ENCODE results near the gene PDE4D. TPM values are rescaled to one million over a fixed set of nuclear protein-coding genes. Genes with fewer than 3 reads are reported as not detected.
A peak's percentile ranks its signal among the peaks of the same experiment; 100 is the strongest.
"Not testable (repeated sequence)": the region's sequence is repeated elsewhere in the genome, so short reads cannot be mapped to it uniquely, and the experiment has no call there.

Gene PDE4D
- polyA plus RNA-seq, 6 donors from 2014 or later: 4.1 to 20.0 (median 12.9) TPM

GRCh38 chr5:59600998-59601397 lies 292.5 kb downstream of the PDE4D start:
- peaks cover 0 to 2% (median 0%) of the 10 kb centered on the region in 7 donors for H3K9me3 Mint-ChIP-seq
- ATAC-seq (ENCODE audit: low read depth in 2 of 2): no peak
- DNase-seq: no peak
- H3K27ac Mint-ChIP-seq: peak overlapping the region in 4 of 6 donors; percentile 15 to 86 (median 42)
- no peaks in the 10 kb centered on the region for H3K27me3 Mint-ChIP-seq
- H3K4me1 Mint-ChIP-seq: peaks cover 15 to 23% (median 21%) of the 10 kb centered on the region in 3 donors
- H3K36me3 Mint-ChIP-seq: no peaks in the 10 kb centered on the region
- H3K4me3 Mint-ChIP-seq: no peak overlapping the region

GRCh38 chr5:59600153-59600552 lies 293.4 kb downstream of the PDE4D start:
- Mint-ChIP-seq H3K4me3 (no peak overlapping the region), H3K36me3 (no peaks in the 10 kb centered on the region), H3K4me1 (peaks cover 15 to 23% (median 21%) of the 10 kb centered on the region in 3 donors), H3K9me3 (peaks cover 0 to 2% (median 0%) of the 10 kb centered on the region in 7 donors), H3K27ac (peak overlapping the region in 1 of 6 donors; percentile 53), H3K27me3 (no peaks in the 10 kb centered on the region)
- DNase-seq (no peak), ATAC-seq (ENCODE audit: low read depth in 2 of 2) (no peak)

DNA sequence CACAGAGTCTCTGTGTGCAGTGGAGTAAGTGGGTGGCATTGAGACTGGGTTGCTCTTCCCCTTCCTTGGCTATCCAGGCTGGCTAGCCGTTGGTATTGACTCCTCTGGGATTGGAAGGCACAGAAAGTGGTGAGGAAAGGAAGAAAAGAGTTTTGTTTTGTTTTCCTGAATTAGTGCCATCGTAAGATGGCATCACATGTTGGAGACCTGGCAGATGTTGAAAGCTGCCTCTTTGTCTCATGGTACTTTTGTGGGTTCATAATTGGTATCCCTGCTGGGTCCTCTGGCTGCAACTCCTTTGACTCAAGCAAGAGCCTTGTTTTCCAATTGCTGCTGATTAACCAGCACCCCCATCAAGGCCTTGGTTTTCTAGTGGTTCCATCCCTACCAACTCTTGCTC lies 293.8 kb downstream of the PDE4D start:
- H3K27ac Mint-ChIP-seq: no peak overlapping the region
- ATAC-seq (ENCODE audit: low read depth in 2 of 2) (no peak), DNase-seq (no peak)
- H3K4me3 Mint-ChIP-seq: peak overlapping the region in 1 of 8 donors; percentile 23
- peaks cover 0 to 2% (median 0%) of the 10 kb centered on the region in 7 donors for H3K9me3 Mint-ChIP-seq
- no peaks in the 10 kb centered on the region for H3K27me3 Mint-ChIP-seq
- H3K4me1 Mint-ChIP-seq: peaks cover 15 to 23% (median 21%) of the 10 kb centered on the region in 3 donors
- H3K36me3 Mint-ChIP-seq: no peaks in the 10 kb centered on the region

GRCh38 chr5:59598547-59598874 lies 295.0 kb downstream of the PDE4D start:
- Mint-ChIP-seq H3K4me1 (peaks cover 15 to 23% (median 21%) of the 10 kb centered on the region in 3 donors), H3K36me3 (no peaks in the 10 kb centered on the region), H3K9me3 (peaks cover 0 to 5% (median 0%) of the 10 kb centered on the region in 7 donors), H3K27ac (peak overlapping the region in 4 of 6 donors; percentile 21 to 92 (median 53)), H3K27me3 (no peaks in the 10 kb centered on the region), H3K4me3 (peak overlapping the region in 5 of 8 donors; percentile 32 to 84 (median 76))
- ATAC-seq (ENCODE audit: low read depth in 2 of 2) (no peak), DNase-seq (no peak)

- H3K4me1 Mint-ChIP-seq: peaks cover 15 to 23% (median 22%) of the 10 kb centered on the region in 3 donors
- H3K4me3 Mint-ChIP-seq: peak overlapping the region in 5 of 8 donors; percentile 32 to 84 (median 76)
- H3K36me3 Mint-ChIP-seq: no peaks in the 10 kb centered on the region
- H3K27me3 Mint-ChIP-seq: no peaks in the 10 kb centered on the region
- no peak for ATAC-seq (ENCODE audit: low read depth in 2 of 2)
- H3K27ac Mint-ChIP-seq: peak overlapping the region in 2 of 6 donors; percentile 43 to 92
- peaks cover 0 to 5% (median 0%) of the 10 kb centered on the region in 7 donors for H3K9me3 Mint-ChIP-seq
- no peak for DNase-seq
Measured at GRCh38 chr5:59597690-59598546, 295.6 kb downstream of the PDE4D start.

DNA sequence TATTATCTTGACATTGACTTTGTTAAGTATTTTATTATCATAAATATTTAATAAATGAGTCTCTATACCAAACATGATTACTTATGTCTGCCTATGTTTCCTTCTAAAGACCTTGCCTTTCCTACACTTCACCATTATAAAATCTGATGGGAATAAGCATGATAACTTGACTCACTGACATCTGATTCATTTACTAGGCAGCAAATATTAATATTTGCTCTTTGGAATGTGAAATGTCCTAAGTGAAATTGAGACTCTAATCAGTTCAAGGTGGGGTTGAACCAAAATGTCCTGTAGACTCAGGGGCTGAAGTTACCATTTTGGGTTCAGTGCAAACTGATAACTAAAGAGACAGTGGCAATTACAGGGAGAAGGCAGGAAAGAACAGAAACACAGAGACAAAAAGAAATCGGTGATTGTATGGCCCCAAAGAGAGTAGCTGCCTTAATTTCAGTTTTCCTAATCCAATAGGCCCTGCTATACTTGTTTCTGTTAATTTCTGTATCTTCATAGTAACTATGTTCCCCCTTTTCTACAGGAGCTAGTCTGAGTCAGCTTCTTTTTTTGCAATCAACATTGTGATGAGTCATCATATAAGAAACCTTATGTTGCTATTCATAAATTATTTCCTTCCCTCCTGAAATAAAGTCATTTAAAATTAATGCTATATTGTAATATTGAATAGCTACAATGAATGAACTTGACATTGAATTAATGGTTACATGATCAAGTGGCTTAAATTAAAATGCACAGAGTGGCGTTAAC lies 296.8 kb downstream of the PDE4D start:
- H3K4me1 Mint-ChIP-seq: peaks cover 12 to 23% (median 18%) of the 10 kb centered on the region in 3 donors
- H3K36me3 Mint-ChIP-seq: no peaks in the 10 kb centered on the region
- peaks cover 0 to 5% (median 0%) of the 10 kb centered on the region in 7 donors for H3K9me3 Mint-ChIP-seq
- ATAC-seq (ENCODE audit: low read depth in 2 of 2) (no peak), DNase-seq (no peak)
- H3K27ac Mint-ChIP-seq: peak overlapping the region in 2 of 6 donors; percentile 6 to 53
- H3K4me3 Mint-ChIP-seq: no peak overlapping the region
- H3K27me3 Mint-ChIP-seq: no peaks in the 10 kb centered on the region

DNA sequence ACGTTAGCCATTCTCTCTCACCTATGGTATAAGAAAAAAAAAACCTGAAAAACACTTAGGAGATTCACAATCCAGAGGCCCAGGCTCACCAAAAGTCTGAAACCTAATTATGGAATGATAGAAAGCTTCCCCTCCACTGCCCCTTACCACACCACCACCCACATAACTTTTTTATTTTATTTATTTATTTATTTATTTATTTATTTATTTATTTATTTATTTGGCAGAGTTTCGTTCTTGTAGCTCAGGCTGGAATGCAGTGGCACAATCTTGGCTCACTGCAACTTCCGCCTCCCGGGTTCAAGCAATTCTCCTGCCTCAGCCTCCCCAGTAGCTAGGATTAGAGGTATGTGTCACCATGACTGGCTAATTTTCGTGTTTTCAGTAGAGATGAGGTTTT lies 299.4 kb downstream of the PDE4D start:
- DNase-seq; H3K27me3 Mint-ChIP-seq; H3K9me3 Mint-ChIP-seq; H3K36me3 Mint-ChIP-seq; H3K4me3 Mint-ChIP-seq; ATAC-seq (ENCODE audit: low read depth in 2 of 2): not testable (repeated sequence)
- Mint-ChIP-seq H3K4me1 (peaks cover 7 to 35% (median 13%) of the 10 kb centered on the region in 3 donors), H3K27ac (peak overlapping the region in 5 of 6 donors; percentile 35 to 59 (median 54))

- peak overlapping the region in 5 of 6 donors; percentile 35 to 59 (median 54) for H3K27ac Mint-ChIP-seq
- peaks cover 0 to 5% (median 0%) of the 10 kb centered on the region in 7 donors for H3K9me3 Mint-ChIP-seq
Measured at GRCh38 chr5:59593439-59594007, 300.0 kb downstream of the PDE4D start.

GRCh38 chr5:59592101-59592500 lies 301.4 kb downstream of the PDE4D start:
- Mint-ChIP-seq H3K27ac (peak overlapping the region in 5 of 6 donors; percentile 51 to 81 (median 60)), H3K4me1 (peaks cover 6 to 34% (median 15%) of the 10 kb centered on the region in 3 donors), H3K27me3 (peaks cover 0 to 8% (median 0%) of the 10 kb centered on the region in 3 donors), H3K4me3 (no peak overlapping the region), H3K36me3 (no peaks in the 10 kb centered on the region), H3K9me3 (peaks cover 0 to 5% (median 0%) of the 10 kb centered on the region in 7 donors)
- ATAC-seq (ENCODE audit: low read depth in 2 of 2): no peak
- no peak for DNase-seq

More at GRCh38 chr5:59593439-59594007, 300.0 kb downstream of the PDE4D start:
- Mint-ChIP-seq H3K4me1 (peaks cover 2 to 29% (median 9%) of the 10 kb centered on the region in 3 donors), H3K36me3 (no peaks in the 10 kb centered on the region), H3K27me3 (no peaks in the 10 kb centered on the region), H3K4me3 (no peak overlapping the region)
- no peak for ATAC-seq (ENCODE audit: low read depth in 2 of 2)
- no peak for DNase-seq

DNA sequence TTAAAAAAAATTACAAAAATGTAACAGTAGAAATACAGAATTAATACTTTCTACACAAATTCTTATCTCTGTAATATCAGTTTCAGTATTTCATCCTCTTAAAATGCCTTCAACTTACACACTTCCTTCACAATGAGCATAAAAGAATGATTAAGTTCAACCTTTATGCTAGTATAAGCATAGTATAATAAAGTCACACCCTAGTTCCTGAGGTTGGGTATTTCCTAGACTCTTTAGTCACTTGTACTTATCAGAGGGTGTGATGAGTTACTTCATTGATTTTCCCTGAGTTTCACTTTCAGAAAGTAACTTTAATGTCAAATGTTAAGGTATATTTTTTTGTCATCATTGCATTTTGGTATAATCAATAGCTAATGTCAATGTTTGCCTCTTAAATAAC lies 302.4 kb downstream of the PDE4D start:
- H3K27me3 Mint-ChIP-seq: peaks cover 0 to 9% (median 0%) of the 10 kb centered on the region in 3 donors
- DNase-seq: peak; percentile 33
- H3K27ac Mint-ChIP-seq: peak overlapping the region in 5 of 6 donors; percentile 66 to 95 (median 69)
- ATAC-seq (ENCODE audit: low read depth in 2 of 2): peak; percentile 98 to 99
- H3K4me3 Mint-ChIP-seq: peak overlapping the region in 1 of 8 donors; percentile 12
- H3K36me3 Mint-ChIP-seq: no peaks in the 10 kb centered on the region
- H3K9me3 Mint-ChIP-seq: peaks cover 0 to 5% (median 0%) of the 10 kb centered on the region in 7 donors
- peaks cover 6 to 34% (median 17%) of the 10 kb centered on the region in 3 donors for H3K4me1 Mint-ChIP-seq

- H3K9me3 Mint-ChIP-seq: no peaks in the 10 kb centered on the region
- DNase-seq (no peak), ATAC-seq (ENCODE audit: low read depth in 2 of 2) (no peak)
- no peak overlapping the region for H3K27ac Mint-ChIP-seq
- H3K36me3 Mint-ChIP-seq: no peaks in the 10 kb centered on the region
- H3K4me1 Mint-ChIP-seq: peaks cover 6 to 34% (median 17%) of the 10 kb centered on the region in 3 donors
- H3K27me3 Mint-ChIP-seq: peaks cover 0 to 9% (median 6%) of the 10 kb centered on the region in 3 donors
- no peak overlapping the region for H3K4me3 Mint-ChIP-seq
Measured at GRCh38 chr5:59588922-59589321, 304.6 kb downstream of the PDE4D start.

DNA sequence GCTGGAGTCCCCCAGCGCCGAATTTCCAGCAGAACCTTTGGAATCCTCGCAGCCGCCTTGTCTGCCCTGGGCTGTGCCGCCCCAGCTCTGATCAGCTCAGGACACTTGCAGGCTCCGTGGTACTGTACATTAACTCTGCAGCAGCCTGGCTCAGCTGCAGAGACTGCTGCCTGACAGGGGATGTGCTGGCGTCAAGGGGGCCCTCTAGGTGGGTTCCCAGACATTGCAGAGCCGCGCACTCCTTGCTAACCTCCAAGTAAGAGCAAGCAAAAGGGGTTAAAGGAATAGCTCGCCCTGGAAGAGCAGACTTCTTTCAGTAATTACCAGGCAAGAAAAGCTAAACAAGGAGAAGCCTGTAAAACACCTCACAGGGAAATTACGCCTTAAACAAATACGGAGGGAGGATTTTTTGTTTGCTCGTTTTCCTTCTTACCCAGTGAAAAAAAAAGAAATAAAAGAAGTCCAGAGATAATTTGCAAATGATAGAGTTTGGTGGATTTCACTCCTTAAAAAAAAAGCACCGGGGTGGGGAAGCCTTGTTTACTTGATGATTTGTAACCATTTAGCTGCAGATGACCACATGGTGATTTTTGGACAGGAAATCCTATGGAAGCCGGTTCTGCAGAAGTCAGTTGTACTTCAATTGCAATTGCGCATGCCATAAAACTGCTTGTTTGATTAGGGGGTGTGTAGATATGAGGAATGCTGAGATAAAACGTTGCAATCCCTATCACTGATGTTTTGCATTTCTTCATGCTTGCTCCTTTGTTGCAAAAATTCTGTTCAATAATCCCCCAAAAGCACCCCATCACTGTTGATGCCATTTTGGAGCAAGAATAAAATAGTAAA lies 305.8 kb downstream of the PDE4D start:
- ATAC-seq (ENCODE audit: low read depth in 2 of 2): no peak
- Mint-ChIP-seq H3K4me3 (peak overlapping the region in 7 of 8 donors; percentile 18 to 55 (median 30)), H3K4me1 (peaks cover 6 to 32% (median 17%) of the 10 kb centered on the region in 3 donors), H3K27me3 (peaks cover 0 to 9% (median 6%) of the 10 kb centered on the region in 3 donors), H3K9me3 (no peaks in the 10 kb centered on the region), H3K27ac (peak overlapping the region in 2 of 6 donors; percentile 20 to 76), H3K36me3 (no peaks in the 10 kb centered on the region)
- DNase-seq: no peak

Data from naive B cell (primary cell).